GM12801 (cell line): ENCODE measurements around the gene IFITM1.

ENCODE experiments used
- CTCF ChIP-seq: IDR thresholded peaks from one replicate; pipeline ENCODE4 v1.5.1; 2011; ENCODE audit warnings: control low read depth; ENCODE audit not compliant: insufficient read length; ENCODE audit errors: extremely low read depth

The IFITM1 gene

GRCh38 chr11:285021-285893 lies 28.6 kb upstream of the IFITM1 start:
- no peak for TF ChIP-seq CTCF

GRCh38 chr11:285894-286220 lies 28.0 kb upstream of the IFITM1 start:
- TF ChIP-seq CTCF: no peak

- no peak for TF ChIP-seq CTCF
Measured at GRCh38 chr11:287821-288477, 25.9 kb upstream of the IFITM1 start.

- TF ChIP-seq CTCF: no peak
Measured at GRCh38 chr11:288478-289397, 25.1 kb upstream of the IFITM1 start, which contains the start of gene PGGHG. Gene PGGHG, plus strand, starts transcription at chr11:289126. Its CDS starts 691 bp downstream, at chr11:289817.

GRCh38 chr11:289398-289711 lies 24.5 kb upstream of the IFITM1 start:
- no peak for TF ChIP-seq CTCF

- no peak for TF ChIP-seq CTCF
Measured at GRCh38 chr11:289712-290620, 23.9 kb upstream of the IFITM1 start.
